Fibroblast of skin of left quadriceps (primary cell): ENCODE results near the gene ST3GAL4.

Experiments used
- DNase-seq, 2 experiments: peaks; one replicate each; pipeline ENCODE4 v3.0.0-alpha.2; 2013; ENCODE audit warnings: low read depth in 2 of 2

ST3GAL4 gene

GRCh38 chr11:126422446-126422845 is 67.0 kb downstream of the ST3GAL4 start:
- no peak for DNase-seq

- DNase-seq, result no peak
These were observed 67.7 kb downstream of the ST3GAL4 start for GRCh38 chr11:126423154-126423553.

GRCh38 chr11:126423743-126424142 is 68.3 kb downstream of the ST3GAL4 start:
- no peak for DNase-seq

- no peak for DNase-seq
These were observed 69.1 kb downstream of the ST3GAL4 start for GRCh38 chr11:126424471-126425039.

GRCh38 chr11:126426106-126426505 is 70.6 kb downstream of the ST3GAL4 start:
- DNase-seq, result no peak

GRCh38 chr11:126426820-126427749 is 71.6 kb downstream of the ST3GAL4 start:
- no peak for DNase-seq

GRCh38 chr11:126430581-126431335 is 75.3 kb downstream of the ST3GAL4 start:
- DNase-seq, result no peak

- DNase-seq, result no peak
These were observed 76.0 kb downstream of the ST3GAL4 start for GRCh38 chr11:126431401-126432064.

- no peak for DNase-seq
These were observed 76.6 kb downstream of the ST3GAL4 start for GRCh38 chr11:126432065-126432461.

- DNase-seq, result no peak
These were observed 77.0 kb downstream of the ST3GAL4 start for GRCh38 chr11:126432525-126432924.

GRCh38 chr11:126433244-126433846 is 77.9 kb downstream of the ST3GAL4 start:
- DNase-seq, result no peak

- no peak for DNase-seq
These were observed 78.8 kb downstream of the ST3GAL4 start for GRCh38 chr11:126433989-126434949.

GRCh38 chr11:126434950-126435335 is 79.5 kb downstream of the ST3GAL4 start:
- DNase-seq, result no peak

- no peak for DNase-seq
These were observed 80.8 kb downstream of the ST3GAL4 start for GRCh38 chr11:126436209-126436755.

- no peak for DNase-seq
These were observed 82.2 kb downstream of the ST3GAL4 start for GRCh38 chr11:126437731-126438130.

GRCh38 chr11:126438272-126438671 is 82.8 kb downstream of the ST3GAL4 start:
- no peak for DNase-seq

- DNase-seq, result no peak
These were observed 83.2 kb downstream of the ST3GAL4 start for GRCh38 chr11:126438691-126439090.

- DNase-seq, result no peak
These were observed 84.8 kb downstream of the ST3GAL4 start for GRCh38 chr11:126440276-126440675.

GRCh38 chr11:126440792-126441514 is 85.5 kb downstream of the ST3GAL4 start:
- peak; percentile 36 to 39 for DNase-seq
